OCI-LY3 (cell line): ENCODE measurements around the gene ASIC2.

Experiments
- H2AFZ ChIP-seq: fragments of 200-600, 300-600 bp; shearing (Covaris generic); 2 replicates; pipeline ENCODE4 v1.6.0; 2014; ENCODE audit warnings: antibody characterized with exemption, low read depth, low read length
- H3K27ac ChIP-seq: fragments of 200-600, 300-600 bp; sonication (generic); 2 replicates; pipeline ENCODE4 v1.5.1; 2014; ENCODE audit warnings: mild to moderate bottlenecking, low read length, moderate library complexity, mixed read lengths
- H3K27me3 ChIP-seq: fragments of 200-600, 300-600 bp; sonication (generic); 2 replicates; pipeline ENCODE4 v1.6.1; 2014; ENCODE audit warnings: low read depth, low read length, mixed read lengths
- H3K36me3 ChIP-seq: fragments of 200-600, 300-600 bp; sonication (generic); replicated peaks from 2 replicates; pipeline ENCODE3; 2014; ENCODE audit warnings: low read depth, low read length, mixed read lengths
- H3K4me1 ChIP-seq: fragments of 300-600, 200-600 bp; sonication (generic); 2 replicates; pipeline ENCODE4 v1.6.1; 2014; ENCODE audit warnings: low read length, mixed read lengths
- H3K4me2 ChIP-seq: fragments of 200-600, 300-600 bp; sonication (generic); 2 replicates; pipeline ENCODE4 v1.6.1; 2014; ENCODE audit warnings: low read length, mixed read lengths
- H3K4me3 ChIP-seq: fragments of 300-600, 200-600 bp; sonication (generic); 2 replicates; pipeline ENCODE4 v1.5.1; 2014; ENCODE audit warnings: antibody characterized with exemption, mild to moderate bottlenecking, low read length, moderate library complexity
- H3K79me2 ChIP-seq: fragments of 300-600, 200-600 bp; shearing (Covaris generic); 2 replicates; pipeline ENCODE4 v1.6.1; 2014; ENCODE audit warnings: mild to moderate bottlenecking, low read length, mixed read lengths
- H3K9ac ChIP-seq: fragments of 300-600, 200-600 bp; shearing (Covaris generic); 2 replicates; pipeline ENCODE4 v1.6.0; 2014; ENCODE audit warnings: mild to moderate bottlenecking, low read length, moderate library complexity
- H3K9me3 ChIP-seq: fragments of 200-600, 300-600 bp; shearing (Covaris generic); 2 replicates; pipeline ENCODE4 v1.6.1; 2014; ENCODE audit warnings: low read length, mixed read lengths; ENCODE audit not compliant: insufficient read depth
- H4K20me1 ChIP-seq: fragments of 200-600, 300-600 bp; sonication (generic); 2 replicates; pipeline ENCODE4 v1.6.1; 2016; ENCODE audit warnings: low read length, mixed read lengths; ENCODE audit not compliant: insufficient read depth
- CTCF ChIP-seq: fragments of 200-600, 300-600 bp; sonication (generic); IDR thresholded peaks from 2 replicates; pipeline ENCODE4 v1.5.1; 2014; ENCODE audit warnings: antibody characterized with exemption, low read length, low read depth
- EZH2phosphoT487 ChIP-seq: fragments of 200-600 bp; shearing (Covaris generic); IDR thresholded peaks from 2 replicates; pipeline ENCODE4 v1.6.1; 2018; ENCODE audit warnings: antibody characterized with exemption, mixed run types, low read depth

Gene ASIC2

GRCh38 chr17:33291248-33292200 lies 1.6 kb downstream of the ASIC2 start:
- Histone ChIP-seq H3K9me3 (no peaks in the 10 kb centered on the region), H3K36me3 (no peaks in the 10 kb centered on the region), H3K27ac (no peak overlapping the region), H3K4me3 (no peak overlapping the region), H3K79me2 (no peaks in the 10 kb centered on the region), H3K9ac (no peak overlapping the region), H3K4me2 (no peak overlapping the region), H2AFZ (no peak overlapping the region), H4K20me1 (no peaks in the 10 kb centered on the region), H3K27me3 (no peaks in the 10 kb centered on the region), H3K4me1 (no peaks in the 10 kb centered on the region)
- TF ChIP-seq CTCF = no peak
- TF ChIP-seq EZH2phosphoT487 = no peak

- H2AFZ ChIP-seq = no peak overlapping the region
- no peaks in the 10 kb centered on the region for H4K20me1 ChIP-seq
- no peaks in the 10 kb centered on the region for H3K79me2 ChIP-seq
- H3K4me3 ChIP-seq = no peak overlapping the region
- no peak overlapping the region for H3K27ac ChIP-seq
- no peak overlapping the region for H3K4me2 ChIP-seq
- TF ChIP-seq EZH2phosphoT487 (no peak), CTCF (no peak)
- H3K27me3 ChIP-seq = 0 out of 2 replicates have a peak, but pooled peaks cover 2% of the 10 kb centered on the region
- H3K4me1 ChIP-seq = no peaks in the 10 kb centered on the region
- no peak overlapping the region for H3K9ac ChIP-seq
- H3K9me3 ChIP-seq = no peaks in the 10 kb centered on the region
- no peaks in the 10 kb centered on the region for H3K36me3 ChIP-seq
Measured at GRCh38 chr17:33290253-33290652, 2.8 kb downstream of the ASIC2 start.

GRCh38 chr17:33288954-33289353 lies 4.1 kb downstream of the ASIC2 start:
- no peaks in the 10 kb centered on the region for H3K79me2 ChIP-seq
- no peak overlapping the region for H3K4me2 ChIP-seq
- no peak overlapping the region for H3K9ac ChIP-seq
- H4K20me1 ChIP-seq = no peaks in the 10 kb centered on the region
- no peaks in the 10 kb centered on the region for H3K36me3 ChIP-seq
- no peak overlapping the region for H2AFZ ChIP-seq
- peaks cover 6% of the 10 kb centered on the region; the same call in 1 of the 2 replicates for H3K27me3 ChIP-seq
- H3K9me3 ChIP-seq = no peaks in the 10 kb centered on the region
- no peak overlapping the region for H3K4me3 ChIP-seq
- H3K27ac ChIP-seq = no peak overlapping the region
- no peak for TF ChIP-seq CTCF
- TF ChIP-seq EZH2phosphoT487 = no peak
- no peaks in the 10 kb centered on the region for H3K4me1 ChIP-seq

GRCh38 chr17:33287096-33287725 lies 5.9 kb downstream of the ASIC2 start:
- no peak overlapping the region for H3K4me2 ChIP-seq
- H3K27ac ChIP-seq = no peak overlapping the region
- no peak overlapping the region for H3K4me3 ChIP-seq

More at GRCh38 chr17:33287096-33287725, 5.9 kb downstream of the ASIC2 start:
- TF ChIP-seq CTCF (no peak), EZH2phosphoT487 (no peak)
- Histone ChIP-seq H3K36me3 (no peaks in the 10 kb centered on the region), H3K4me1 (no peaks in the 10 kb centered on the region), H3K9ac (no peak overlapping the region), H3K9me3 (no peaks in the 10 kb centered on the region), H3K79me2 (no peaks in the 10 kb centered on the region), H4K20me1 (no peaks in the 10 kb centered on the region), H2AFZ (no peak overlapping the region), H3K27me3 (peaks cover 6% of the 10 kb centered on the region; the same call in 1 of the 2 replicates)
